HuH-7 (cell line): ENCODE data around the gene KLHDC7B.
"Not testable (repeated sequence)": the region's sequence is repeated elsewhere in the genome, so short reads cannot be mapped to it uniquely, and the experiment has no call there.

Source experiments
- DNase-seq: peaks from one replicate; pipeline ENCODE4 v3.0.0; 2011; ENCODE audit warnings: low spot score

The KLHDC7B gene

GRCh38 chr22:50517495-50518260 lies 28.0 kb upstream of the KLHDC7B start:
- DNase-seq = no peak

GRCh38 chr22:50518606-50519005 lies 27.1 kb upstream of the KLHDC7B start:
- no peak for DNase-seq

- DNase-seq = no peak
These were observed 26.5 kb upstream of the KLHDC7B start for GRCh38 chr22:50519151-50519550.

GRCh38 chr22:50520184-50520583 lies 25.5 kb upstream of the KLHDC7B start:
- not testable (repeated sequence) for DNase-seq

GRCh38 chr22:50520826-50521453 lies 24.8 kb upstream of the KLHDC7B start:
- no peak for DNase-seq

GRCh38 chr22:50521710-50522109 lies 24.0 kb upstream of the KLHDC7B start:
- DNase-seq = no peak

DNA sequence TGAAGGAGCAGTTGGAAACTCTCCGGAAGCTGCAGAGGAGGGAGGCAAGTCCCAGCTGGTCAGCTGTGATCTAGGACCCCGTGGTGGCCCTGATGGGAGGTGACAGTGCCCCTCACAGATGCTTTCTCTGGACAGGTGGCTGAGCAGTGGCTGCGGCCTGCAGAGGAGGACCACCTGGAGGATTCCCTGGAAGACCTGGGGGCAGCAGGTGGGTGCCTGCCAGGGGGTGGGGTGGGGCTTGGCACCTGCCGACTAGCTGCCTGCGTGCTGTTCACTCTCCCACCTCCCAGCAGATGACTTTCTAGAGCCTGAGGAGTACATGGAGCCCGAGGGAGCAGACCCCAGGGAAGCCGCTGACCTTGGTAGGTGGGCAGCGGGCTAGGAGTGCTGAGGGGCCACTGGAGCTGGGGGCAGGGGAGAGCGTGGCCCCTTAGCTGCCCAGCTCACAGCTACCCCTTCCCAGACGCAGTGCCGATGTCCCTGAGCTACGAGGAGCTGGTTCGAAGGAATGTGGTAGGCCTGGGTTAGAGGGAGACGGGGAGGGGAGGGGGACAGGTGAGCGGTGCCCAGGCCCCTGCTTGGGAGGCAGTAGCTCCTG lies 23.4 kb upstream of the KLHDC7B start:
- DNase-seq = no peak

GRCh38 chr22:50522806-50523438 lies 22.8 kb upstream of the KLHDC7B start:
- DNase-seq = no peak

GRCh38 chr22:50523458-50523805 lies 22.3 kb upstream of the KLHDC7B start:
- no peak for DNase-seq

DNA sequence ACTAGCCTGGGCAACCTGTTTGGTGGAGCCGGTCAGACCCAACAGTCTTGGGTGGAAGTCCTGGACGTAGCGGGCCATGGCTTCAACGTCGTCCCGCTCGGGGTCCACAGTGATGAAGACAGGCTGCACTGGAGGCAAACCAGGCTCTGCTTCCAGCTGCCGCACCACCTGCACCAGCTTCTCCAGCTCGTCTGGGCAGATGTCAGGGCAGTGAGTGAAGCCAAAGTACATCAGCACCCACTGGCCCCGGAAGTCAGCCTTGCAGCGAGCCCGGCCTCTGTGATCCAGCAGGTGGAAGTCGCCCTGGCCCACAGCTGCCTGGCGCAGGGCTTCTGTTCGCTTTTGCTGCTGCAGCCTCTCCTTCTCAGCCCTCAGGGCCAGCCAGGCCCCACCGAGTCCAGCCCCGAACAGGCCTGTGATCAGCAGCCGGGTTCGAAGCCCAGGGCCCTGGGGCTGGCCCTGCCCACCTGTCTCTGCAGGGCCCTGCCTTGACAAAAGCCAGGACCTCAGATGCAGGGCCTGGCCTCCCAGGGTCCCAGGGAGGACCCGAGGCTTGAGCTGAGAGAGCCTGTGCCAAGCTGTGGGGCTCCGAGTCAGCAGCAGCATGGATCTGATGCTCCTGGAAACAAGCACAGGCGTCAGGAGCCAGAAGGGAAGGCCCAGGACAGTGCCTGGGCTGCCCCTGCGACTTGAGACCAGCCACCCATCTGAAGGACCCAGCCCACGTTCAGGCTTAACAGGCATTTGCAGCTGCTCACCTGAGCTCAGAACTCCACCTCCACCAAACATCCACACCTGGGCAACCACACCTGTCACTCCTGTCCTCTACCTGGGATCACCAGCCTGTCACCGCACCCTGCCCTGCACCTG lies 21.7 kb upstream of the KLHDC7B start:
- no peak for DNase-seq

DNA sequence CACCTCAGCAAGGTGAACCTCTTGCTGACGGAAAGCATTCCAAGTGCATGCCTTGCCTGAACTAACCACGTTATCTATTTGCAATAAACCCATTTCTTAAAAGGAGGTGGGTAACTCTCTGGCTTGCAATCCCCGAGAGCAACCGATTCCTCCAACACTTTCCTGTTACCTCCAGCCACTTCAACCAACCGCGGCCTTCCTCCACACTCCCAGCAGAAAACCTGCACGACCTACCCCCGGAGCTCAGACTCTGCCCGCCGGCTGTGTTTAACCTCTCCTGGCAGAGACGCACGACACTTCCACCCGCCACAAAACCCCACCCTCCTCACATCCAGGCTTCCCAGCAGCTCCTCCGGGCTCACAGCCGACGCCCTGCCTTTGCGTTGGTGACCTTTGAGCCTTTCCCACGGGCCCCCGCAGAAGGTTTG lies 21.0 kb upstream of the KLHDC7B start:
- DNase-seq = peak; percentile 76

GRCh38 chr22:50525104-50525857 lies 20.4 kb upstream of the KLHDC7B start, which contains the start of gene SCO2:
Gene SCO2, minus strand, starts transcription at chr22:50525598. Its CDS starts 1,187 bp downstream, at chr22:50524411.
- DNase-seq = peak; percentile 100

- no peak for DNase-seq
These were observed 19.9 kb upstream of the KLHDC7B start for GRCh38 chr22:50525858-50526107.

DNA sequence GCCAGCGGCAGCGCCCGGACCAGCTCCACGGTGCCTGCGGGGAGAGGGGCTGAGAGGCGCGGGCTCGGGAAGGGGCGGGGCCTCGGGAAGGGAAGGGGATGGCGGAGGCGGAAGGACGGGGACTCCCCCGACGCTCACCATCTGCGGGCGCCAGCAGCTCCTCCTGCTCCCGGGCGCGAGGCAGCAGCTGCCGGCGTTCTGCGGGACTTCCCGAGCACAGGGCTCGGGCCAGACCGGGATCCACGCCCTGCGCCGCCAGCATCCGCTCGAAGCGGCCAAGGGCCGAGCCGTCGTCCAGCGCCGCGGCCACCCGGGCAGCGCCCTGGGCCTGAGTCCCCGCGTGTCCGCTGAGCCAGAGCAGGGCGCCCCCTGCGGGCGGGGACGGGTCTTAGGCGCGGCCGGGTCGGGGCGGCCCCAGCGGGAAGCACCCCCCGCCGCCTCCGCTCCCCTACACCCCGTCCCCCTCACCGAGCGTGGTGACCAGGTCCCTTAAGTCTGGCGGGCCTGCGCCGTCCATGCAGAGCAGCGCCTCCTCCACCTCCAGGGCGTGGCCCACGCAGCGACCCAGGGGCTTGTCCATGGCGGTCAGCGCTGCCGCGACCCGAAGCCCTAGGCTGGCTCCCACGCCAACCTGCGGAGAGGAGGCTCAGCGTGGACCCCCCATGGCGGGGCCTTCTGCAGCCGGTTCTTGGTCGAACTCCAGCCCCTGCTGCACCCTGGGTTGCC lies 19.4 kb upstream of the KLHDC7B start:
- DNase-seq = peak; percentile 88

DNA sequence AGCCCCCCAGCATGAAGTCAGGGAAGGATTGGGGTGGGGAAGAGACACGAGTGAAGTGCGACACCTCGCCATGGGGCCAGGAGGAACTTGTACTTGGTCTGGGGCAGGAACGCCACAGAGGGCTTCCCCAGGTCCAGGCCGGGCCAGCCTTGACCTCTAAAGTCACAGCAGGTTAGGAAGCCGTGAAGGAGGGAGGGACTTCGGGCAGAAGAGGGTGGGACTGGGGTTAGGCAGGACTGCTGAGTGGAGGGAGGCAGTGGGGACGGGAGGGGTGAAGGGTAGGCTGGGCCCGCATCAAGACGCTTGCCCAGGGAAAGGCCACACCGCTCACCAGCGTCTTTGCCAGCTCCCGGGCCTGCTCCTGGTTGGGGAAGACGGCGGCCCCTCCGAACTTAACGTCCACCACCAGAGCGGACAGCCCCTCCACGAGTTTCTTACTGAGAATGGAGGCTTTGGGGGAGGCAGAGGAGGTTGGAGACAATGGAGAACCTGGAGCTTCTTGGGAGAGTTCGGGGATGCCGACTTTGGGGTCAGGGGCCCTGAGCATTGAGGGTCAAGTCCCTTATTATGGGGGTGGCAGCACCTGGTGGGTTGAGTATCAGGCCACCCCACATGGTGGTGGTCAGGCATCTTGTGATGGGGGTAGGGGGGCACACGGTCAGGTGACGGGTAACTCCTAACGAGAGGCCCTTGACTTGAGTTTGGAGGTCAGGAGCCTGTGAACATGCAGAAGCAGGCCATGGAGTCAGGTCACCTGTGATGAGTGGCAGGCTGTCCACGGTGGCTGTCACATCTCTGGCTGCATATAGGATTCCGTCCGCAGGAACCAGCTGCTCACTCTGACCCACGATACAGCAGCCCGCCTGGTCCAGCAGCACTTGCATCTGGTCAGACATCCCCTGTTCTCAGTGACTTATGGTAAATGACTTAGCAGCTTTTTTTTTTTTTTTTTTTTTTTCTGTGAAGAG lies 18.6 kb upstream of the KLHDC7B start:
- DNase-seq = peak; percentile 98

DNA sequence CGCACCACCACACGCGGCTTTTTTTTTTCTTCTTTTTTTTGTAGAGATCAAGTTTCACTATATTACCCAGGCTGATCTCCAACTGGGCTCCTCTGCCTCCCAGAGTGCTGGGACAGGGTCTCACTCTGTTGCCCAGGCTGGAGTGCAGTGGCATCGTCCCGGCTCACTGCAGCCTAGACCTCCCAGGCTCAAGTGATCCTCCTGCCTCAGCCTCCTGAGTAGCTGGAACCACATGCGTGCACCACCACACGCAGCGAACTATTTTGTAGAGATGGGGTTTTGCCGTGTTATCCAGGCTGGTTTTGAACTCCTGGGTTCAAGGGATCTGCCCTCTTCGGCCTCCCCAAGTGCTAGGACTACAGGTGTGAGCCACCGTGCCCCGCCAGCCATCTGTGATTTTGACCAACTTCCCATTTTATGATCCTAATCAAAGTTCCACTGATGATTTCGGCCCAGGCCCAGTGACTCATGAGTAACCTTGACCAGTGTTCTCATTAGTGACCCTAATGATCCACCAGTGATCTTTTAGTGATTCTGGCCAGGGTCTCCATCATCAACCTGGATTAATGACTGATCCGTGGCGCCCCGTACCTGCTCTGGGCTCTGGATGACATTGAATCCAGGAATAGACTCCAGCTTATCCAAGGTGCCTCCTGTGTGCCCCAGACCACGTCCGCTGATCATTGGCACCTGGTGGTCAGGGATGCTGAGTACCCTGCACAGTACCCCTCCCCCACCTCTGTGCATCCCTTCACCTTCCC lies 17.6 kb upstream of the KLHDC7B start:
- no peak for DNase-seq

- no peak for DNase-seq
These were observed 16.9 kb upstream of the KLHDC7B start for GRCh38 chr22:50528682-50529415.

DNA sequence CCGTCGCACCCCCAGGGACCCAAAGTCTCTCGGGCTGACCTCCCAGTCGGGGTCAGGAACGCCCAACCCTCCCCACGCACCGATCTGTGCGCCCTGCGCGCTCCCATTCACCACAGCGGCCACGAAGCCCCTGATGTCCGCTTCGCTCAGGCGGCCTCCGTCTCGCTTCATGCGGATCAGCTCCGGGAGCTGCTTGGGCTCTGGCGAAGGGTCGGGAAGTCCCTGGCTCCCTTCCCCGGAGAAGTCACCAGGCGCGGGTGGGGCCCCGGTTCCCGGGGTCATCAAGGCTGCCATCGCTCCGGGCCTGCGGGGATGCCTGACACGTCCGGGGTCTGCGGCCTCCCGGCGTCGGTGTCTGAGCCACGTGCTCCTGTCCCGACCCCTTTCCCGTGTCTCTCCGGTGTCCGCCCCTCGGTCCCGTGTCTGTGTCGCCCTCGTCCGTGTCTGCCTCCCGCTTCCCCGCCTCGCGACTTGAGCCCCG lies 16.2 kb upstream of the KLHDC7B start:
- no peak for DNase-seq
